ENCODE results near the gene LYSMD4.
"Not testable (repeated sequence)": the region's sequence is repeated elsewhere in the genome, so short reads cannot be mapped to it uniquely, and the experiment has no call there.

The LYSMD4 gene

GRCh38 chr15:99755692-99756409 lies 22.6 kb upstream of the LYSMD4 start:
- no peaks in the 10 kb centered on the region for H3K27me3 ChIP-seq (replicated peaks)
- peak; percentile 77 for TF ChIP-seq CTCF (IDR thresholded peaks at IDR 0.05; ENCODE audit: low read depth, low read length, missing control alignments)
- peak; percentile 37 for DNase-seq
- H3K36me3 ChIP-seq (replicated peaks): no peaks in the 10 kb centered on the region
- in situ Hi-C loops (cut with HindIII; ENCODE audit: low pct_ligation_motif_present, low sequenced_read_pairs): no loop called here
- H3K4me3 ChIP-seq (ENCODE audit: low read depth, low read length): no peak overlapping the region
- H3K27ac ChIP-seq: no peak overlapping the region

- Histone ChIP-seq H3K4me3 (ENCODE audit: low read depth, low read length) (no peak overlapping the region), H3K36me3 (replicated peaks) (no peaks in the 10 kb centered on the region), H3K27ac (no peak overlapping the region), H3K27me3 (replicated peaks) (no peaks in the 10 kb centered on the region)
- DNase-seq: no peak
- in situ Hi-C loops (cut with HindIII; ENCODE audit: low pct_ligation_motif_present, low sequenced_read_pairs): no loop called here
- no peak for TF ChIP-seq CTCF (IDR thresholded peaks at IDR 0.05; ENCODE audit: low read depth, low read length, missing control alignments)
Observed at GRCh38 chr15:99753066-99753465, 19.8 kb upstream of the LYSMD4 start.

- Histone ChIP-seq H3K27me3 (replicated peaks) (no peaks in the 10 kb centered on the region), H3K27ac (no peak overlapping the region), H3K36me3 (replicated peaks) (no peaks in the 10 kb centered on the region), H3K4me3 (ENCODE audit: low read depth, low read length) (no peak overlapping the region)
- in situ Hi-C loops (cut with HindIII; ENCODE audit: low pct_ligation_motif_present, low sequenced_read_pairs): no loop called here
- no peak for TF ChIP-seq CTCF (IDR thresholded peaks at IDR 0.05; ENCODE audit: low read depth, low read length, missing control alignments)
- DNase-seq: no peak
Observed at GRCh38 chr15:99752556-99752955, 19.3 kb upstream of the LYSMD4 start.

- H3K27me3 ChIP-seq (replicated peaks); in situ Hi-C loops (cut with HindIII; ENCODE audit: low pct_ligation_motif_present, low sequenced_read_pairs); H3K36me3 ChIP-seq (replicated peaks); H3K4me3 ChIP-seq (ENCODE audit: low read depth, low read length); H3K27ac ChIP-seq; DNase-seq: not testable (repeated sequence)
Observed at GRCh38 chr15:99750326-99750725, 17.1 kb upstream of the LYSMD4 start.

- no peak for TF ChIP-seq CTCF (IDR thresholded peaks at IDR 0.05; ENCODE audit: low read depth, low read length, missing control alignments)
- Histone ChIP-seq H3K27ac (no peak overlapping the region), H3K4me3 (ENCODE audit: low read depth, low read length) (no peak overlapping the region), H3K27me3 (replicated peaks) (no peaks in the 10 kb centered on the region), H3K36me3 (replicated peaks) (no peaks in the 10 kb centered on the region)
- no peak for DNase-seq
- in situ Hi-C loops (cut with HindIII; ENCODE audit: low pct_ligation_motif_present, low sequenced_read_pairs): no loop called here
Observed at GRCh38 chr15:99749386-99749785, 16.1 kb upstream of the LYSMD4 start.

GRCh38 chr15:99745370-99746086 lies 12.3 kb upstream of the LYSMD4 start:
- H3K4me3 ChIP-seq (ENCODE audit: low read depth, low read length): no peak overlapping the region
- DNase-seq: no peak
- H3K36me3 ChIP-seq (replicated peaks): no peaks in the 10 kb centered on the region
- H3K27ac ChIP-seq: no peak overlapping the region
- TF ChIP-seq CTCF (IDR thresholded peaks at IDR 0.05; ENCODE audit: low read depth, low read length, missing control alignments): no peak
- H3K27me3 ChIP-seq (replicated peaks): no peaks in the 10 kb centered on the region
- in situ Hi-C loops (cut with HindIII; ENCODE audit: low pct_ligation_motif_present, low sequenced_read_pairs): no loop called here
